IgD-negative memory B cell (primary cell): Measurements from ENCODE around the gene VIPR2. TPM values are rescaled to one million over a fixed set of nuclear protein-coding genes. Genes with fewer than 3 reads are reported as not detected.
"Not testable (repeated sequence)": the region's sequence is repeated elsewhere in the genome, so short reads cannot be mapped to it uniquely, and the experiment has no call there.

ENCODE experiments used
- H3K27ac Mint-ChIP-seq, 3 donors: one replicate each; pipeline ENCODE4 v1.8.0; 2020 to 2022; ENCODE audit warnings: mild to moderate bottlenecking in 3 of 3, mixed read lengths in 3 of 3, moderate library complexity in 1 of 3
- H3K27me3 Mint-ChIP-seq: one replicate; pipeline ENCODE4 v1.8.0; 2021; ENCODE audit warnings: mixed read lengths
- H3K36me3 Mint-ChIP-seq: one replicate; pipeline ENCODE4 v1.8.0; 2020; ENCODE audit warnings: mild to moderate bottlenecking, mixed read lengths
- H3K4me1 Mint-ChIP-seq, 3 donors: one replicate each; pipeline ENCODE4 v1.8.0; 2020 to 2022; ENCODE audit warnings: mixed read lengths in 3 of 3, mild to moderate bottlenecking in 1 of 3
- H3K4me3 Mint-ChIP-seq, 4 donors: one replicate each; pipeline ENCODE4 v1.8.0; 2020 to 2022; ENCODE audit warnings: mild to moderate bottlenecking in 4 of 4, mixed read lengths in 4 of 4, moderate library complexity in 3 of 4
- H3K9me3 Mint-ChIP-seq, 3 donors: one replicate each; pipeline ENCODE4 v1.8.0; 2020 to 2021; ENCODE audit warnings: mixed read lengths in 3 of 3, mild to moderate bottlenecking in 1 of 3
- polyA plus RNA-seq: library from polyadenylated mRNA; unstranded; fragments of 300-500 nt; fragmentation: Illumina TruSeq; gene quantifications from one replicate; pipeline ENCODE4 v1.2.3, GENCODE V29; 2021

Gene VIPR2
- polyA plus RNA-seq, 1 donor from 2014 or later, result not detected

- no peak overlapping the region for H3K4me3 Mint-ChIP-seq
- H3K36me3 Mint-ChIP-seq, result peaks cover 2% of the 10 kb centered on the region
- peaks cover 5% of the 10 kb centered on the region for H3K27me3 Mint-ChIP-seq
- no peak overlapping the region for H3K27ac Mint-ChIP-seq
- peaks cover 0 to 2% (median 0%) of the 10 kb centered on the region in 3 donors for H3K4me1 Mint-ChIP-seq
- H3K9me3 Mint-ChIP-seq, result no peaks in the 10 kb centered on the region
These were observed 139.0 kb downstream of the VIPR2 start for GRCh38 chr7:159005618-159006017.

- H3K4me3 Mint-ChIP-seq, result no peak overlapping the region
- peaks cover 2% of the 10 kb centered on the region for H3K36me3 Mint-ChIP-seq
- H3K9me3 Mint-ChIP-seq, result no peaks in the 10 kb centered on the region
- H3K27ac Mint-ChIP-seq, result no peak overlapping the region
- H3K4me1 Mint-ChIP-seq, result peaks cover 0 to 2% (median 0%) of the 10 kb centered on the region in 3 donors
- H3K27me3 Mint-ChIP-seq, result peaks cover 8% of the 10 kb centered on the region
These were observed 140.3 kb downstream of the VIPR2 start for GRCh38 chr7:159004411-159004810.

- no peaks in the 10 kb centered on the region for H3K36me3 Mint-ChIP-seq
- H3K4me1 Mint-ChIP-seq, result no peaks in the 10 kb centered on the region
- peaks cover 0 to 2% (median 0%) of the 10 kb centered on the region in 3 donors for H3K9me3 Mint-ChIP-seq
- H3K4me3 Mint-ChIP-seq, result no peak overlapping the region
- no peak overlapping the region for H3K27ac Mint-ChIP-seq
- peaks cover 10% of the 10 kb centered on the region for H3K27me3 Mint-ChIP-seq
These were observed 142.9 kb downstream of the VIPR2 start for GRCh38 chr7:159001811-159002210.

GRCh38 chr7:159000859-159001435 lies 143.7 kb downstream of the VIPR2 start:
- Mint-ChIP-seq H3K36me3 (no peaks in the 10 kb centered on the region), H3K4me1 (no peaks in the 10 kb centered on the region), H3K9me3 (peaks cover 0 to 2% (median 0%) of the 10 kb centered on the region in 3 donors), H3K27ac (no peak overlapping the region), H3K27me3 (peaks cover 10% of the 10 kb centered on the region), H3K4me3 (no peak overlapping the region)

- no peak overlapping the region for H3K27ac Mint-ChIP-seq
- no peaks in the 10 kb centered on the region for H3K36me3 Mint-ChIP-seq
- H3K4me1 Mint-ChIP-seq, result no peaks in the 10 kb centered on the region
- H3K4me3 Mint-ChIP-seq, result no peak overlapping the region
- peaks cover 12% of the 10 kb centered on the region for H3K27me3 Mint-ChIP-seq
- H3K9me3 Mint-ChIP-seq, result peaks cover 0 to 3% (median 2%) of the 10 kb centered on the region in 3 donors
These were observed 144.6 kb downstream of the VIPR2 start for GRCh38 chr7:159000070-159000469.

- H3K9me3 Mint-ChIP-seq, result peaks cover 4 to 9% (median 7%) of the 10 kb centered on the region in 3 donors
- no peak overlapping the region for H3K27ac Mint-ChIP-seq
- H3K4me3 Mint-ChIP-seq, result no peak overlapping the region
- H3K4me1 Mint-ChIP-seq, result peaks cover 0 to 2% (median 0%) of the 10 kb centered on the region in 3 donors
- no peaks in the 10 kb centered on the region for H3K36me3 Mint-ChIP-seq
- peaks cover 12% of the 10 kb centered on the region for H3K27me3 Mint-ChIP-seq
These were observed 145.2 kb downstream of the VIPR2 start for GRCh38 chr7:158999496-158999895.

GRCh38 chr7:158998261-158998660 lies 146.4 kb downstream of the VIPR2 start:
- not testable (repeated sequence) for H3K27ac Mint-ChIP-seq, H3K36me3 Mint-ChIP-seq, H3K4me3 Mint-ChIP-seq, H3K4me1 Mint-ChIP-seq
- Mint-ChIP-seq H3K9me3 (peaks cover 8 to 15% (median 9%) of the 10 kb centered on the region in 3 donors), H3K27me3 (peaks cover 13% of the 10 kb centered on the region)

GRCh38 chr7:158997471-158997870 lies 147.2 kb downstream of the VIPR2 start:
- Mint-ChIP-seq H3K4me3 (no peak overlapping the region), H3K27me3 (peaks cover 13% of the 10 kb centered on the region), H3K4me1 (peaks cover 0 to 2% (median 0%) of the 10 kb centered on the region in 3 donors), H3K9me3 (peaks cover 8 to 15% (median 9%) of the 10 kb centered on the region in 3 donors), H3K27ac (peak overlapping the region in 1 of 3 donors; percentile 67), H3K36me3 (no peaks in the 10 kb centered on the region)

- Mint-ChIP-seq H3K36me3 (no peaks in the 10 kb centered on the region), H3K27ac (peak overlapping the region in 1 of 3 donors; percentile 67), H3K4me3 (no peak overlapping the region), H3K27me3 (peaks cover 13% of the 10 kb centered on the region), H3K9me3 (peaks cover 8 to 15% (median 9%) of the 10 kb centered on the region in 3 donors), H3K4me1 (peaks cover 0 to 2% (median 0%) of the 10 kb centered on the region in 3 donors)
These were observed 147.6 kb downstream of the VIPR2 start for GRCh38 chr7:158997110-158997453.

GRCh38 chr7:158996214-158997109 lies 148.2 kb downstream of the VIPR2 start:
- Mint-ChIP-seq H3K4me1 (peaks cover 0 to 2% (median 0%) of the 10 kb centered on the region in 3 donors), H3K4me3 (no peak overlapping the region)

GRCh38 chr7:158995514-158995913 lies 149.2 kb downstream of the VIPR2 start:
- peaks cover 0 to 2% (median 0%) of the 10 kb centered on the region in 3 donors for H3K4me1 Mint-ChIP-seq
- peak overlapping the region in 1 of 4 donors; percentile 52 for H3K4me3 Mint-ChIP-seq
- H3K27ac Mint-ChIP-seq, result no peak overlapping the region
- H3K9me3 Mint-ChIP-seq, result peaks cover 8 to 15% (median 9%) of the 10 kb centered on the region in 3 donors
- H3K36me3 Mint-ChIP-seq, result no peaks in the 10 kb centered on the region
- H3K27me3 Mint-ChIP-seq, result peaks cover 13% of the 10 kb centered on the region

More at GRCh38 chr7:158996214-158997109, 148.2 kb downstream of the VIPR2 start:
- Mint-ChIP-seq H3K36me3 (no peaks in the 10 kb centered on the region), H3K27me3 (peaks cover 14% of the 10 kb centered on the region), H3K9me3 (peaks cover 8 to 15% (median 9%) of the 10 kb centered on the region in 3 donors), H3K27ac (no peak overlapping the region)

- H3K4me3 Mint-ChIP-seq, result no peak overlapping the region
- no peaks in the 10 kb centered on the region for H3K36me3 Mint-ChIP-seq
- peaks cover 11% of the 10 kb centered on the region for H3K27me3 Mint-ChIP-seq
- H3K4me1 Mint-ChIP-seq, result peaks cover 0 to 2% (median 0%) of the 10 kb centered on the region in 3 donors
- peaks cover 8 to 15% (median 9%) of the 10 kb centered on the region in 3 donors for H3K9me3 Mint-ChIP-seq
- no peak overlapping the region for H3K27ac Mint-ChIP-seq
These were observed 150.0 kb downstream of the VIPR2 start for GRCh38 chr7:158994687-158995086.

- peaks cover 7 to 15% (median 8%) of the 10 kb centered on the region in 3 donors for H3K9me3 Mint-ChIP-seq
- H3K4me1 Mint-ChIP-seq, result peaks cover 0 to 2% (median 0%) of the 10 kb centered on the region in 3 donors
- H3K27me3 Mint-ChIP-seq, result peaks cover 9% of the 10 kb centered on the region
- H3K27ac Mint-ChIP-seq, result no peak overlapping the region
- no peaks in the 10 kb centered on the region for H3K36me3 Mint-ChIP-seq
- no peak overlapping the region for H3K4me3 Mint-ChIP-seq
These were observed 151.1 kb downstream of the VIPR2 start for GRCh38 chr7:158993591-158993990.

GRCh38 chr7:158992759-158993158 lies 151.9 kb downstream of the VIPR2 start:
- Mint-ChIP-seq H3K27me3 (peaks cover 9% of the 10 kb centered on the region), H3K4me1 (peaks cover 0 to 2% (median 0%) of the 10 kb centered on the region in 3 donors), H3K9me3 (peaks cover 7 to 15% (median 8%) of the 10 kb centered on the region in 3 donors), H3K27ac (no peak overlapping the region), H3K4me3 (no peak overlapping the region), H3K36me3 (no peaks in the 10 kb centered on the region)
